ENCODE data around the gene TLCD5. TPM values are rescaled to one million over a fixed set of nuclear protein-coding genes. Genes with fewer than 3 reads are reported as not detected.

Gene TLCD5
- total and polyA plus RNA-seq, 2 donors (not counting 1 experiment from before 2014, with no cell fraction given): 13.2 to 17.0 TPM

DNA sequence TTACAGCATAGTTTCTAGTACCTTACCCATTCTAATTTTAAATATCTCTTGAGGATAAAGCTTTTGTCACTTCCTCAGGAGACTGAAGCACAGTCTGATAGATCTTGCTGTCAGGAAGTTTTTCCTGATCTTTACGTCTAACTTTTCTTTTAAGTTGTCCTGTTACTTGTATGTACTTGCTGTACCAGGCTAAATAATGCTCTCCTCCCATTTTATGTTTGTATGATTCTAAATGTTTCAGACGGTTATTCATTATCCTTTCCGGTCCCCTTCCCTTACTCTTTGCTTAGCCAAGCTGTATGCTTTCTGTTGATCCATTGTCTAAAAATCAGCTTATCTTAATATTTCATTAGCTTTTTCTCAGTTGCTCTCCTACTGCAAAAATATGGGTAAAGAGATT lies 17.1 kb downstream of the TLCD5 start:
- no peak for DNase-seq (ENCODE audit: low read depth in 2 of 2)
- peaks cover 11% of the 10 kb centered on the region for H4K20me1 ChIP-seq (ENCODE audit: control insufficient read depth, extremely low read depth, insufficient read depth, low read length)
- H3K79me2 ChIP-seq (ENCODE audit: control insufficient read depth, insufficient read depth, low read length): peaks cover 97% of the 10 kb centered on the region
- no peaks in the 10 kb centered on the region for H3K36me3 ChIP-seq (ENCODE audit: control insufficient read depth, insufficient read depth, low read length)
- no peak overlapping the region for H3K9ac ChIP-seq (ENCODE audit: insufficient read depth, low read length)
- H3K27me3 ChIP-seq (ENCODE audit: control insufficient read depth, insufficient read depth, low read length): no peaks in the 10 kb centered on the region
- no peak overlapping the region for H2AFZ ChIP-seq (ENCODE audit: low read length)
- H3K4me2 ChIP-seq (ENCODE audit: extremely low read depth, insufficient read depth, low read length): no peak overlapping the region
- no peak for TF ChIP-seq EZH2 (IDR thresholded peaks at IDR 0.05; ENCODE audit: low read length, missing control alignments)
- TF ChIP-seq, protein P1, sequence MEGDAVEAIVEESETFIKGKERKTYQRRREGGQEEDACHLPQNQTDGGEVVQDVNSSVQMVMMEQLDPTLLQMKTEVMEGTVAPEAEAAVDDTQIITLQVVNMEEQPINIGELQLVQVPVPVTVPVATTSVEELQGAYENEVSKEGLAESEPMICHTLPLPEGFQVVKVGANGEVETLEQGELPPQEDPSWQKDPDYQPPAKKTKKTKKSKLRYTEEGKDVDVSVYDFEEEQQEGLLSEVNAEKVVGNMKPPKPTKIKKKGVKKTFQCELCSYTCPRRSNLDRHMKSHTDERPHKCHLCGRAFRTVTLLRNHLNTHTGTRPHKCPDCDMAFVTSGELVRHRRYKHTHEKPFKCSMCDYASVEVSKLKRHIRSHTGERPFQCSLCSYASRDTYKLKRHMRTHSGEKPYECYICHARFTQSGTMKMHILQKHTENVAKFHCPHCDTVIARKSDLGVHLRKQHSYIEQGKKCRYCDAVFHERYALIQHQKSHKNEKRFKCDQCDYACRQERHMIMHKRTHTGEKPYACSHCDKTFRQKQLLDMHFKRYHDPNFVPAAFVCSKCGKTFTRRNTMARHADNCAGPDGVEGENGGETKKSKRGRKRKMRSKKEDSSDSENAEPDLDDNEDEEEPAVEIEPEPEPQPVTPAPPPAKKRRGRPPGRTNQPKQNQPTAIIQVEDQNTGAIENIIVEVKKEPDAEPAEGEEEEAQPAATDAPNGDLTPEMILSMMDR (conservative IDR thresholded peaks at IDR 0.05 in 1 of 2, IDR thresholded peaks at IDR 0.05 in 1 of 2; ENCODE audit: low read depth in 1 of 2, low read length in 2 of 2): no peak
- H3K4me3 ChIP-seq (replicated peaks in 1 of 4; ENCODE audit: control extremely low read depth in 1 of 4, insufficient read depth in 1 of 4, low read depth in 3 of 4, low read length in 4 of 4): no peak overlapping the region
- H3K9me3 ChIP-seq (ENCODE audit: control insufficient read depth, insufficient read depth, low read depth, low read length): no peaks in the 10 kb centered on the region
- peaks cover 11% of the 10 kb centered on the region for H3K4me1 ChIP-seq (ENCODE audit: control insufficient read depth, extremely low read depth, insufficient read depth, low read length)
- no peak overlapping the region for H3K27ac ChIP-seq (ENCODE audit: insufficient read depth, low read length)

GRCh38 chr11:120342678-120343077 lies 17.6 kb downstream of the TLCD5 start:
- no peak overlapping the region for H3K4me2 ChIP-seq (ENCODE audit: extremely low read depth, insufficient read depth, low read length)
- no peaks in the 10 kb centered on the region for H3K9me3 ChIP-seq (ENCODE audit: control insufficient read depth, insufficient read depth, low read depth, low read length)
- no peak overlapping the region for H3K27ac ChIP-seq (ENCODE audit: insufficient read depth, low read length)
- H3K4me3 ChIP-seq (replicated peaks in 1 of 4; ENCODE audit: control extremely low read depth in 1 of 4, insufficient read depth in 1 of 4, low read depth in 3 of 4, low read length in 4 of 4): no peak overlapping the region
- H2AFZ ChIP-seq (ENCODE audit: low read length): no peak overlapping the region
- peaks cover 8% of the 10 kb centered on the region for H4K20me1 ChIP-seq (ENCODE audit: control insufficient read depth, extremely low read depth, insufficient read depth, low read length)
- no peaks in the 10 kb centered on the region for H3K27me3 ChIP-seq (ENCODE audit: control insufficient read depth, insufficient read depth, low read length)
- TF ChIP-seq, protein P1 (conservative IDR thresholded peaks at IDR 0.05 in 1 of 2, IDR thresholded peaks at IDR 0.05 in 1 of 2; ENCODE audit: low read depth in 1 of 2, low read length in 2 of 2): no peak
- TF ChIP-seq EZH2 (IDR thresholded peaks at IDR 0.05; ENCODE audit: low read length, missing control alignments): no peak
- DNase-seq (ENCODE audit: low read depth in 2 of 2): no peak
- H3K36me3 ChIP-seq (ENCODE audit: control insufficient read depth, insufficient read depth, low read length): no peaks in the 10 kb centered on the region
- H3K9ac ChIP-seq (ENCODE audit: insufficient read depth, low read length): no peak overlapping the region
- H3K4me1 ChIP-seq (ENCODE audit: control insufficient read depth, extremely low read depth, insufficient read depth, low read length): peaks cover 14% of the 10 kb centered on the region
- H3K79me2 ChIP-seq (ENCODE audit: control insufficient read depth, insufficient read depth, low read length): peaks cover 97% of the 10 kb centered on the region

DNA sequence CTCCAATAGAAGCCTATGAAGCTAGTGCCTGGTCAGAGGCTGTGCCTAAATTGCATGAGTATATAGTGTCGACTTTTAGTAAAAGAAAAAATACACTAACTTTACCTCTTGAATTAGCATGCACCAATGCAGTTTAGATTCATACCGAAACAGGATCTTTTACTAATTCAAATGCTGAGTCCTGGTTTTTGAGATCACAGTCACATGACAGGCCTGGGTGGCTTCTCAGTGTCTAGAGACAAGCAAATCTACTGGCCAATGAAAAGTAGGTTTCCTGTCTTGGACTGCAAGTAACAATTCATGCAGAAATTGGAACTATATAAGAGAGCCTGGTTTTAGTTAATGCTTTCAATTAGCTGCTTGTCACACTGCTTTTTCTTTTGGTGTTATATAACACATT lies 18.3 kb downstream of the TLCD5 start:
- H4K20me1 ChIP-seq (ENCODE audit: control insufficient read depth, extremely low read depth, insufficient read depth, low read length): peaks cover 7% of the 10 kb centered on the region
- TF ChIP-seq EZH2 (IDR thresholded peaks at IDR 0.05; ENCODE audit: low read length, missing control alignments): no peak
- TF ChIP-seq, protein P1 (conservative IDR thresholded peaks at IDR 0.05 in 1 of 2, IDR thresholded peaks at IDR 0.05 in 1 of 2; ENCODE audit: low read depth in 1 of 2, low read length in 2 of 2): no peak
- peaks cover 14% of the 10 kb centered on the region for H3K4me1 ChIP-seq (ENCODE audit: control insufficient read depth, extremely low read depth, insufficient read depth, low read length)

More for the DNA sequence above, 18.3 kb downstream of the TLCD5 start:
- H3K36me3 ChIP-seq (ENCODE audit: control insufficient read depth, insufficient read depth, low read length): no peaks in the 10 kb centered on the region
- DNase-seq (ENCODE audit: low read depth in 2 of 2): no peak
- H3K27ac ChIP-seq (ENCODE audit: insufficient read depth, low read length): no peak overlapping the region
- H3K9ac ChIP-seq (ENCODE audit: insufficient read depth, low read length): no peak overlapping the region
- H3K4me2 ChIP-seq (ENCODE audit: extremely low read depth, insufficient read depth, low read length): no peak overlapping the region
- no peak overlapping the region for H3K4me3 ChIP-seq (replicated peaks in 1 of 4; ENCODE audit: control extremely low read depth in 1 of 4, insufficient read depth in 1 of 4, low read depth in 3 of 4, low read length in 4 of 4)
- H3K79me2 ChIP-seq (ENCODE audit: control insufficient read depth, insufficient read depth, low read length): peaks cover 97% of the 10 kb centered on the region
- no peaks in the 10 kb centered on the region for H3K9me3 ChIP-seq (ENCODE audit: control insufficient read depth, insufficient read depth, low read depth, low read length)
- H2AFZ ChIP-seq (ENCODE audit: low read length): no peak overlapping the region
- H3K27me3 ChIP-seq (ENCODE audit: control insufficient read depth, insufficient read depth, low read length): no peaks in the 10 kb centered on the region
